Cardiac fibroblast (primary cell): Measurements from ENCODE around the gene TDRD12.

Source experiments
- DNase-seq, 2 donors: peaks; one replicate each; pipeline versions ENCODE4 v3.0.0 to v3.0.0-alpha.2; 2010; ENCODE audit warnings: low read depth in 2 of 2
- H3K4me3 ChIP-seq, 2 donors: replicated peaks in 1 of 2; 1 replicate in 1 of 2; 2 replicates in 1 of 2; pipeline ENCODE4 v1.5.1; 2011; ENCODE audit warnings: low read depth in 2 of 2, low read length in 2 of 2, mild to moderate bottlenecking in 2 of 2, moderate library complexity in 1 of 2
- TF ChIP-seq, protein P1 (sequence below): IDR thresholded peaks from one replicate; pipeline ENCODE4 v1.5.1; 2011; ENCODE audit warnings: low read depth, mild to moderate bottlenecking, low read length, inconsistent platforms

Gene TDRD12

DNA sequence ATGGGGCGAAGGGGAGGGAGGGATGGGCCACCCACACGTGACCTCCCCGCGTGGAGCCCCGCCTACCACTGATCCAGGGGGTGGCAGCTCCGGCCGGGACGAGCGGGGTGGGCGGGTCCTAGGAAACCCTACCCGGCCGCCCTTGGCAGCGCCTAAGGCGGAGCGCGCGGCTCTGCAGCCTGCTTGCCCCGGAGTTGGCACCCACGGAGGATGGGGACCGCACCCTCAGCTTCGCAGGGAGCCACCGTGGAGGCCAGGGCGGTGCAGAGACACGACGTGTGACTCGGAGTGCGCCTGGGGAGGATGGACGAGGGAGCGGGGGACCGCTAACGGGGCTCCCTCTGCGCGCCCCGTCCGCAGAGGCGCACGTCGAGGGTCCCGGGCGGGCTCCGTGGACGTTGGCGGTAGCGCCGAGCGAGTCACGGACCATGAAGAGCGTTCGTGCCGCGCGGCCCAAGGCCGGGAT, 43.8 kb upstream of the TDRD12 start, which contains the start of gene RGS9BP:
TSS of gene RGS9BP (plus strand) at position 129 of the 466 bp plus-strand sequence. CDS start 416 bp downstream, outside the sequence.
- TF ChIP-seq, protein P1, sequence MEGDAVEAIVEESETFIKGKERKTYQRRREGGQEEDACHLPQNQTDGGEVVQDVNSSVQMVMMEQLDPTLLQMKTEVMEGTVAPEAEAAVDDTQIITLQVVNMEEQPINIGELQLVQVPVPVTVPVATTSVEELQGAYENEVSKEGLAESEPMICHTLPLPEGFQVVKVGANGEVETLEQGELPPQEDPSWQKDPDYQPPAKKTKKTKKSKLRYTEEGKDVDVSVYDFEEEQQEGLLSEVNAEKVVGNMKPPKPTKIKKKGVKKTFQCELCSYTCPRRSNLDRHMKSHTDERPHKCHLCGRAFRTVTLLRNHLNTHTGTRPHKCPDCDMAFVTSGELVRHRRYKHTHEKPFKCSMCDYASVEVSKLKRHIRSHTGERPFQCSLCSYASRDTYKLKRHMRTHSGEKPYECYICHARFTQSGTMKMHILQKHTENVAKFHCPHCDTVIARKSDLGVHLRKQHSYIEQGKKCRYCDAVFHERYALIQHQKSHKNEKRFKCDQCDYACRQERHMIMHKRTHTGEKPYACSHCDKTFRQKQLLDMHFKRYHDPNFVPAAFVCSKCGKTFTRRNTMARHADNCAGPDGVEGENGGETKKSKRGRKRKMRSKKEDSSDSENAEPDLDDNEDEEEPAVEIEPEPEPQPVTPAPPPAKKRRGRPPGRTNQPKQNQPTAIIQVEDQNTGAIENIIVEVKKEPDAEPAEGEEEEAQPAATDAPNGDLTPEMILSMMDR: no peak
- peak within 1 kb of the TSS; percentile 73 to 87 for H3K4me3 ChIP-seq
- peak; percentile 68 to 80 for DNase-seq

DNA sequence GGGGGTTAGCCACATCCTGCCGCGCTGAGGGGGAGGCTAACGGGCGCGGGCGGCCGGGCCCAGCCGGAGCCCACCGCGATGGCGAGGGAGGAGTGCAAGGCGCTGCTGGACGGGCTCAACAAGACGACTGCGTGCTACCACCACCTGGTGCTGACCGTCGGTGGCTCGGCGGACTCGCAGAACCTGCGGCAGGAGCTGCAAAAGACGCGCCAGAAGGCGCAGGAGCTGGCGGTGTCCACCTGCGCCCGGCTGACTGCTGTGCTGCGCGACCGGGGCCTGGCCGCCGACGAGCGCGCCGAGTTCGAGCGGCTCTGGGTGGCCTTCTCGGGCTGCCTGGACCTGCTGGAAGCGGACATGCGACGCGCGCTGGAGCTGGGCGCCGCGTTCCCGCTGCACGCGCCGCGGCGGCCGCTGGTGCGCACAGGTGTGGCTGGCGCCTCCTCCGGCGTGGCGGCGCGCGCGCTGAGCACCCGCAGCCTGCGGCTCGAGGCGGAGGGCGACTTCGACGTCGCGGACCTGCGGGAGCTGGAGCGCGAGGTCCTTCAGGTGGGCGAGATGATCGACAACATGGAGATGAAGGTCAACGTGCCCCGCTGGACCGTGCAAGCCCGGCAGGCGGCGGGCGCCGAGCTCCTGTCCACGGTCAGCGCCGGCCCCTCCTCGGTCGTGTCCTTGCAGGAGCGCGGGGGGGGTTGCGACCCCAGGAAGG, 43.2 kb upstream of the TDRD12 start:
- TF ChIP-seq, protein P1: no peak
- no peak for DNase-seq
- peak overlapping the region in 1 of 2 donors; percentile 73 for H3K4me3 ChIP-seq

DNA sequence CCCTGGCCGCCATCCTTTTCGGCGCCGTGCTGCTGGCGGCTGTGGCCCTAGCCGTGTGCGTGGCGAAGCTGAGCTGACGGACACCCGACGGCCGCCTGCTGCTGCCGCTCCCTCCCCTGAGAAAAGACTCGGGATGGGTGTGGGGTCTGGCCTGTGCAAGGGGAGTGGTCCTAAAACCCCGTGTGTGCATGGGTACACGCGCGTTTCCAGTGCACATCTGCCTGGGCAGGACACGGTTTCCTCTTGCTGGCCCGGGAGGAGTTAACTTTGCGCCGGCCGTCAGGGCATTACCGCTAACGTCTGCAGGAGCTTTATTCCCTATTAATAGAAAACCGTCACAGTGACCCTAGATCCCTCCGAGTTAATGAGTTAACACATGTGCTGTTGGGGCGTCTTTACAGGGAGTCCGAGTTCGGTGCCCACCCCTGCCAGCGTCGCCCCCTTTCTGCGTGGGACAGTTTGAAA, 42.6 kb upstream of the TDRD12 start:
- TF ChIP-seq, protein P1: no peak
- no peak overlapping the region for H3K4me3 ChIP-seq
- DNase-seq: no peak

DNA sequence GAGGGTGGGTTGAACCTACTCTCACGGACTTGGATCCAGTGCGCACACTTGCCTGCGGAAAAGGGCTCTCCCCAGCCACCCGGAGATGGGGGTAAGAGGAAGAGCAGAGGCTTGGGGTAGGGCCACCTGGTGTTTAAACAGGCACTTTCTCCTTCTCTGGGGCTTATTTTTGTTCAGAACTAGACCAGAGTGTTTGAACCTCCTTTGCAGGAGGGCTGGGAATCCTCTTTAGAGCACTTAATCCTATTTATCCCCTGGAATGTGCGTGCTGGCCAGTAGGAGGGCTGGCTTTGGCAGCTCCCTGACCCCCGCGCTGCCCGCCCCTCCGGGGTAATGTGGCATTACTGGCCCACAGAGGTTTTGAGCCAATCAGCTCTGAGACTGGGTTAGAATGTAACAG, 41.9 kb upstream of the TDRD12 start:
- TF ChIP-seq, protein P1: no peak
- peak in 1 of 2 donors; percentile 25 for DNase-seq
- H3K4me3 ChIP-seq: no peak overlapping the region

DNA sequence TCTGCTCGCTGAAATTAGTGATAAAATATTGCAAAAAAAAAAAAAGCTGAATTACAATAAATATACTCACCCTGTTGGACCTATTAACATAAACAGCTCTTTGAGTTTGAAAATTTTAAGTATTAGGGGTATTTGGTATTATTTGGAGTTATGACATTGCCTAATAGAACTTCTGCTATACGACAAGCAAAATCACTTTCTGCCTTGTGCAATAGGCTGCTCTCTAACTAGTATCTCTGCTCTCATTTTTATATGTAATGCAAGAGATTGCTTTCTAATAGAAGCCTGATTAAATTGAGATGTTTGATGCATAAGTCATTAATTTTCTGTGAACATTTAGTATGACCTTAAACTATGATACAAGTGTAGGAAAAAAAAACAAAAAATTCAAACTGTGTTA, 38.6 kb upstream of the TDRD12 start:
- H3K4me3 ChIP-seq: no peak overlapping the region
- TF ChIP-seq, protein P1: no peak
- no peak for DNase-seq

DNA sequence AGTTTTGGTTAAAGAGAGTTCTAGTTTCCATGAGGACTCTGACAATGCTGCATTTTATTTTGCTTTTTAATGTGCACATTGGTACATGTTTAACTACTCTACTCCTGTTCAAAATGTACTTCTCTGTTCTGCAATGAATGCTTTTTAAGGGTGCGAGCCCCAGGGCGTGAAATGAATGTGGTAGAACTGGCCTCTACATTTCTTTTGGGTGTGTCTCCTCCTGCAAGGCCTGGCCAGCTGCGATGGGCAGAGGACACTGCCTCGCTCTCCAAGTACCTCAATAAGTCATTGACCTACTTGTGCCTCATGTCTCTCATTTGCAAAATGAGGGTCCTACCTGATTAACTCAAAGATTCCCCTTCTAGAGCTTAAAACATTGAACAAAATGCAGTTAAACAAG, 37.2 kb upstream of the TDRD12 start:
- DNase-seq: no peak
- H3K4me3 ChIP-seq: no peak overlapping the region
- TF ChIP-seq, protein P1: no peak
